Colonic mucosa (tissue), 4 donors: ENCODE measurements around the gene GLI1. TPM values are rescaled to one million over a fixed set of nuclear protein-coding genes. Genes with fewer than 3 reads are reported as not detected.
"Not testable (repeated sequence)": the region's sequence is repeated elsewhere in the genome, so short reads cannot be mapped to it uniquely, and the experiment has no call there.

Experiments
- DNase-seq: peaks from one replicate; pipeline ENCODE4 v3.0.0-alpha.2; 2020
- H3K27ac ChIP-seq: fragments of 200-600 bp; one replicate; pipeline ENCODE4 v1.8.0; 2021
- H3K27me3 ChIP-seq: fragments of 200-600 bp; one replicate; pipeline ENCODE4 v1.8.0; 2021
- H3K36me3 ChIP-seq: fragments of 200-600 bp; one replicate; pipeline ENCODE4 v1.8.0; 2021
- H3K4me1 ChIP-seq: fragments of 200-600 bp; one replicate; pipeline ENCODE4 v1.8.0; 2021; ENCODE audit warnings: mild to moderate bottlenecking
- H3K4me3 ChIP-seq: fragments of 200-600 bp; one replicate; pipeline ENCODE4 v1.8.0; 2021
- H3K9ac ChIP-seq, 2 donors: one replicate each; pipeline ENCODE4 v1.7.0; 2013; ENCODE audit warnings: control low read depth in 2 of 2, low read depth in 2 of 2, low read length in 2 of 2
- H3K9me3 ChIP-seq: fragments of 200-600 bp; one replicate; pipeline ENCODE4 v1.8.0; 2021
- CTCF ChIP-seq: fragments of 200-600 bp; IDR thresholded peaks from one replicate; pipeline ENCODE4 v1.8.0; 2022; ENCODE audit warnings: antibody characterized with exemption, mild to moderate bottlenecking
- intact Hi-C: fragments of 100-400 bp; cut with DNase I; formaldehyde crosslinking; loops from one replicate; pipeline ENCODE4 v1.14.1; 2022
- total RNA-seq, 2 donors: library from RNA; stranded (reverse); fragmentation: NEBNext Ultra II Directional in 1 of 2; extraction: Animal tissue kit (Norgen Biotek cat#: 25700) in 1 of 2; gene quantifications; one replicate each; pipeline ENCODE4 v1.2.1, GENCODE V29; 2021
- donor health status: healthy.
- donor health status: DM: no; HTN: no; CAD: no.
- donor health status: DM: no; HTN: no; CAD: no.

The GLI1 gene
- total RNA-seq, 2 donors from 2014 or later: 1.4 to 2.0 TPM

GRCh38 chr12:57515934-57516541 lies 56.5 kb downstream of the GLI1 start:
- Histone ChIP-seq H3K27ac (no peak overlapping the region), H3K9ac (no peak overlapping the region), H3K4me1 (peaks cover 12% of the 10 kb centered on the region), H3K9me3 (no peaks in the 10 kb centered on the region), H3K36me3 (peaks cover 23% of the 10 kb centered on the region), H3K4me3 (no peak overlapping the region), H3K27me3 (no peaks in the 10 kb centered on the region)
- intact Hi-C loops: no loop called here
- TF ChIP-seq CTCF: no peak
- DNase-seq: no peak

- no peaks in the 10 kb centered on the region for H3K27me3 ChIP-seq
- no peak for DNase-seq
- H3K4me3 ChIP-seq: no peak overlapping the region
- intact Hi-C loops: no loop called here
- H3K9me3 ChIP-seq: no peaks in the 10 kb centered on the region
- no peak for TF ChIP-seq CTCF
- H3K27ac ChIP-seq: no peak overlapping the region
- peaks cover 14% of the 10 kb centered on the region for H3K4me1 ChIP-seq
- peak overlapping the region in 1 of 2 donors; percentile 19 for H3K9ac ChIP-seq
- H3K36me3 ChIP-seq: peaks cover 23% of the 10 kb centered on the region
Observed at GRCh38 chr12:57516617-57517153, 57.1 kb downstream of the GLI1 start.

- peaks cover 23% of the 10 kb centered on the region for H3K36me3 ChIP-seq
- H3K27ac ChIP-seq: no peak overlapping the region
- H3K27me3 ChIP-seq: no peaks in the 10 kb centered on the region
- peaks cover 19% of the 10 kb centered on the region for H3K4me1 ChIP-seq
- intact Hi-C loops: no loop called here
- no peaks in the 10 kb centered on the region for H3K9me3 ChIP-seq
- H3K4me3 ChIP-seq: no peak overlapping the region
- no peak overlapping the region for H3K9ac ChIP-seq
- DNase-seq: no peak
- TF ChIP-seq CTCF: no peak
Observed at GRCh38 chr12:57517187-57517586, 57.6 kb downstream of the GLI1 start.

GRCh38 chr12:57517718-57518117 lies 58.1 kb downstream of the GLI1 start:
- DNase-seq, H3K9me3 ChIP-seq, H3K9ac ChIP-seq, H3K27me3 ChIP-seq, H3K27ac ChIP-seq, intact Hi-C loops, H3K4me3 ChIP-seq: not testable (repeated sequence)
- peaks cover 23% of the 10 kb centered on the region for H3K36me3 ChIP-seq
- peaks cover 19% of the 10 kb centered on the region for H3K4me1 ChIP-seq

- intact Hi-C loops: no loop called here
Observed at GRCh38 chr12:57518176-57518919, 58.8 kb downstream of the GLI1 start.

More at GRCh38 chr12:57518176-57518919, 58.8 kb downstream of the GLI1 start:
- H3K9me3 ChIP-seq: no peaks in the 10 kb centered on the region
- H3K9ac ChIP-seq: no peak overlapping the region
- TF ChIP-seq CTCF: no peak
- DNase-seq: no peak
- H3K4me3 ChIP-seq: peak overlapping the region; percentile 83
- no peaks in the 10 kb centered on the region for H3K27me3 ChIP-seq
- no peak overlapping the region for H3K27ac ChIP-seq
- peaks cover 19% of the 10 kb centered on the region for H3K4me1 ChIP-seq
- peaks cover 23% of the 10 kb centered on the region for H3K36me3 ChIP-seq
